ENCODE data around the gene CRB3. TPM values are rescaled to one million over a fixed set of nuclear protein-coding genes. Genes with fewer than 3 reads are reported as not detected.

The CRB3 gene
- total RNA-seq, 1 donor from 2014 or later = not detected

- Mint-ChIP-seq H3K9me3 (ENCODE audit: unreplicated experiment) (peaks cover 4% of the 10 kb centered on the region), H3K4me1 (ENCODE audit: low read depth, unreplicated experiment) (peaks cover 10% of the 10 kb centered on the region)
- DNase-seq = no peak
Measured at GRCh38 chr19:6417713-6418561, 46.1 kb upstream of the CRB3 start.

DNA sequence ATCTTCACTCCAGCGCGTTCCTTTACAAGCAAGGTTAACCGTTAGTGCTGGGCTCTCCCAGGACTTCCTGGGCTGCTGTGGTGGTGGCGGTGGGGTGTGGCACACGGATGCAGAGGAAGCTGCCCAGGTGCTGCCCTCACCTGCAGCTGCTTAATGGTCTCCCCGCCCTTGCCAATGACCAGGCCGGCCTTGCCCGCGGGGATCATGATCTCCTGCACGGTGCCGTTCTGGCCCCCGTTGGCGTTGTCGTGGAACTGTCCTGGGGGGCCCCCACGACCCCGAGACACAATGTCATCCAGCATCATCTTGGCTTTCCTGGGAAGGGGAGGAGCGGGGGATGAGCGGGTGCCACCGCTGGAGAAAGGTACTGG, 45.5 kb upstream of the CRB3 start:
- Mint-ChIP-seq H3K4me1 (ENCODE audit: low read depth, unreplicated experiment) (peaks cover 14% of the 10 kb centered on the region), H3K4me3 (ENCODE audit: unreplicated experiment) (no peak overlapping the region), H3K9me3 (ENCODE audit: unreplicated experiment) (peaks cover 4% of the 10 kb centered on the region), H3K27me3 (ENCODE audit: unreplicated experiment) (peaks cover 3% of the 10 kb centered on the region), H3K36me3 (ENCODE audit: unreplicated experiment) (no peaks in the 10 kb centered on the region), H3K27ac (ENCODE audit: unreplicated experiment) (no peak overlapping the region)
- no peak for DNase-seq
- no peak for TF ChIP-seq CTCF (IDR thresholded peaks at IDR 0.05; ENCODE audit: partially characterized antibody, unreplicated experiment)

More at GRCh38 chr19:6417713-6418561, 46.1 kb upstream of the CRB3 start:
- Mint-ChIP-seq H3K36me3 (ENCODE audit: unreplicated experiment) (no peaks in the 10 kb centered on the region), H3K4me3 (ENCODE audit: unreplicated experiment) (no peak overlapping the region), H3K27me3 (ENCODE audit: unreplicated experiment) (peaks cover 3% of the 10 kb centered on the region), H3K27ac (ENCODE audit: unreplicated experiment) (no peak overlapping the region)
- no peak for TF ChIP-seq CTCF (IDR thresholded peaks at IDR 0.05; ENCODE audit: partially characterized antibody, unreplicated experiment)

DNA sequence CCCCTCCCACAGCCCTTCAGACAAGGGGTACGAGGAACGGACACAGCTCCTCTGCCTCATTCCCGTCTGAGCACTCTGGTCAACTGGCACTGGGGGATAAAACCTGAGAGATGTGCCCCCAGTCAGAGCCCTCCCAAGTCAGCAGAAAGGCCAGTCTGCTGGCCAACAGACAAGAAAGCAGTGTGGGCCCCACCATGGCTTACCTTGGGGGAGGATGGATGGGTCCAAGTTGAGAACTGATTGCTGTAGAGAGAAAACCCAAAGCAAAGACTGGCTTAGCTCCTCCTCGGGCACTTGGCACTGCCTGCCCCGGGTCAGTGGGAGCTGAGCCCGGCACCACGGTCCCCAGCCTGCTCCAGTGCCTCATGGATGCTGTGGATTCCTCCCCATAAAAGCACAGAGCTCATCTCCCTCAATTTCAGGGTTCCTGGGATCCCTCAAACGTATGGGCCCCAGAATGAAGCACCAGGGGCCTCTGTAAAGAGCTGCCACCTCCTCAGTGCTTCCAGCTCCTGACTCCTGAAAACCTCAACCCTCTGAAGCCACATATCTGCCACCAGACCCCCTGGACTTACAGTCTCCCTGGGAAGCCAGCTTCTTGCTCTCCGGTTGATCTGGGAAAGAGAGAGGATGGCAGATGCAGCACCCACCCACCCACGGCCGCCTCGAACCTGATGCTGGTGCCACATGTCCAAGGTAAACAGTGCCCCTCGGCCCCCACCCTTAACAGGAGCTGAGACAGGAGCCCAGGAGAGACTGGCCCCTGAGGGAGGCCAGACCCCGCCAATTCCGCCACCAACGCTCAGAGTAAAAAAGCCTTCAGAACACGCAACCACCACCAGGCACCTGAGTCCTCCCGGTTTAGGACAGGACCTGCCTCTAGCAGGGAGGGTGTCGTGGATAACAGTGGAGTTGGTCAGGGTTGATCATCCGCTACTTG, 42.7 kb upstream of the CRB3 start:
- no peak for TF ChIP-seq CTCF (IDR thresholded peaks at IDR 0.05; ENCODE audit: partially characterized antibody, unreplicated experiment)
- peaks cover 9% of the 10 kb centered on the region for H3K9me3 Mint-ChIP-seq (ENCODE audit: unreplicated experiment)
- H3K4me1 Mint-ChIP-seq (ENCODE audit: low read depth, unreplicated experiment) = peaks cover 17% of the 10 kb centered on the region
- no peaks in the 10 kb centered on the region for H3K36me3 Mint-ChIP-seq (ENCODE audit: unreplicated experiment)
- peak overlapping the region; percentile 91 for H3K4me3 Mint-ChIP-seq (ENCODE audit: unreplicated experiment)
- DNase-seq = no peak
- peak overlapping the region; percentile 52 for H3K27ac Mint-ChIP-seq (ENCODE audit: unreplicated experiment)
- H3K27me3 Mint-ChIP-seq (ENCODE audit: unreplicated experiment) = peaks cover 11% of the 10 kb centered on the region

GRCh38 chr19:6423499-6424194, 40.4 kb upstream of the CRB3 start:
- H3K27ac Mint-ChIP-seq (ENCODE audit: unreplicated experiment) = peak overlapping the region; percentile 71

More at GRCh38 chr19:6423499-6424194, 40.4 kb upstream of the CRB3 start:
- peak; percentile 73 for DNase-seq
- peak overlapping the region; percentile 91 for H3K4me3 Mint-ChIP-seq (ENCODE audit: unreplicated experiment)
- peaks cover 17% of the 10 kb centered on the region for H3K4me1 Mint-ChIP-seq (ENCODE audit: low read depth, unreplicated experiment)
- H3K9me3 Mint-ChIP-seq (ENCODE audit: unreplicated experiment) = peaks cover 12% of the 10 kb centered on the region
- no peaks in the 10 kb centered on the region for H3K36me3 Mint-ChIP-seq (ENCODE audit: unreplicated experiment)
- TF ChIP-seq CTCF (IDR thresholded peaks at IDR 0.05; ENCODE audit: partially characterized antibody, unreplicated experiment) = no peak
- H3K27me3 Mint-ChIP-seq (ENCODE audit: unreplicated experiment) = peaks cover 11% of the 10 kb centered on the region

All from glutamatergic neuron (in vitro differentiated cells).